Endothelial cell of umbilical vein (primary cell): ENCODE data around the gene MYO1E. TPM values are rescaled to one million over a fixed set of nuclear protein-coding genes. Genes with fewer than 3 reads are reported as not detected.

Source experiments
- BruUV-seq: library from RNA; stranded (reverse); fragments of 400-500 nt; replicated peaks from 2 replicates; lab custom pipeline; 2021; lab: Mats Ljungman, UMichigan
- CTCF ChIA-PET: fragments of 300-600, 350-600 bp; sonication (Branson Sonifier 250); formaldehyde crosslinking; loops from one replicate; lab custom pipeline; 2021; ENCODE audit warnings: antibody characterized with exemption, inconsistent platforms; lab: Charles Lee
- POLR2A ChIA-PET: fragments of 300-600, 350-600 bp; sonication (Branson Sonifier 250); formaldehyde crosslinking; loops from one replicate; lab custom pipeline; 2021; ENCODE audit warnings: antibody characterized with exemption, inconsistent platforms; lab: Charles Lee
- DNase-seq: peaks from one replicate; pipeline ENCODE4 v3.0.0-alpha.2; 2011; ENCODE audit warnings: low read depth, low spot score
- FAIRE-seq: peaks from 2 replicates; lab custom pipeline; 2011; peaks lifted over from hg19 to GRCh38; lab: Jason Lieb, UNC
- H2AFZ ChIP-seq: 2 replicates; pipeline ENCODE4 v1.6.0; 2012; ENCODE audit warnings: low read depth, low read length, control low read depth, inconsistent platforms
- H3K27ac ChIP-seq: 2 replicates; pipeline ENCODE4 v1.5.1; 2011; ENCODE audit warnings: low read depth, mild to moderate bottlenecking, control low read depth, low read length, moderate library complexity; ENCODE audit not compliant: insufficient read depth
- H3K27me3 ChIP-seq, 2 experiments: 2 replicates each; pipeline versions ENCODE4 v1.6.0 to v1.6.1; 2011; ENCODE audit warnings: low read length in 2 of 2, mixed read lengths in 1 of 2; ENCODE audit not compliant: control insufficient read depth in 2 of 2, insufficient read depth in 2 of 2
- H3K36me3 ChIP-seq, 2 experiments: 2 replicates in 1 of 2; 3 replicates in 1 of 2; pipeline ENCODE4 v1.5.1; 2011; ENCODE audit warnings: low read length in 2 of 2, mild to moderate bottlenecking in 1 of 2, moderate library complexity in 1 of 2; ENCODE audit not compliant: control insufficient read depth in 2 of 2, insufficient read depth in 2 of 2; ENCODE audit errors: extremely low read depth in 1 of 2
- H3K4me1 ChIP-seq: 3 replicates; pipeline ENCODE4 v1.5.1; 2011; ENCODE audit warnings: mild to moderate bottlenecking, low read length; ENCODE audit not compliant: control insufficient read depth, insufficient read depth; ENCODE audit errors: extremely low read depth
- H3K4me2 ChIP-seq: 2 replicates; pipeline ENCODE4 v1.6.1; 2011; ENCODE audit warnings: low read length, control low read depth, mixed read lengths; ENCODE audit not compliant: insufficient read depth
- H3K4me3 ChIP-seq, 3 experiments: fragments of 200-600 bp in 1 of 3; sonication (generic), shearing (Covaris generic) in 1 of 3; replicated peaks in 1 of 3; 2 replicates each; pipeline ENCODE4 v1.5.1; 2011 to 2016; ENCODE audit warnings: control low read depth in 3 of 3, low read length in 3 of 3, mild to moderate bottlenecking in 2 of 3, inconsistent platforms in 1 of 3, low read depth in 1 of 3, moderate library complexity in 1 of 3; ENCODE audit not compliant: insufficient read depth in 1 of 3
- H3K79me2 ChIP-seq: 2 replicates; pipeline ENCODE4 v1.6.0; 2012; ENCODE audit warnings: low read length, inconsistent platforms; ENCODE audit not compliant: control insufficient read depth, insufficient read depth
- H3K9ac ChIP-seq: replicated peaks from 2 replicates; pipeline ENCODE3; 2011; ENCODE audit warnings: low read length, control low read depth; ENCODE audit not compliant: insufficient read depth; ENCODE audit errors: extremely low read depth
- H3K9me1 ChIP-seq: replicated peaks from 3 replicates; pipeline ENCODE4 v1.6.0; 2011; ENCODE audit warnings: mild to moderate bottlenecking, low read length; ENCODE audit not compliant: control insufficient read depth, insufficient read depth; ENCODE audit errors: extremely low read depth
- H3K9me3 ChIP-seq: replicated peaks from 2 replicates; pipeline ENCODE4 v1.5.1; 2012; ENCODE audit warnings: low read length, inconsistent platforms; ENCODE audit not compliant: control insufficient read depth, insufficient read depth
- H4K20me1 ChIP-seq: replicated peaks from 2 replicates; pipeline ENCODE3; 2011; ENCODE audit warnings: mild to moderate bottlenecking, low read length; ENCODE audit not compliant: control insufficient read depth, insufficient read depth; ENCODE audit errors: extremely low read depth
- EZH2 ChIP-seq: IDR thresholded peaks from 2 replicates; pipeline ENCODE4 v1.6.1; 2012; ENCODE audit warnings: borderline replicate concordance, low read depth, mild to moderate bottlenecking, moderate library complexity, low read length, inconsistent platforms; ENCODE audit not compliant: severe bottlenecking
- FOS ChIP-seq: IDR thresholded peaks from 2 replicates; pipeline ENCODE4 v1.6.1; 2011; ENCODE audit warnings: mild to moderate bottlenecking, low read length, moderate library complexity, borderline replicate concordance; ENCODE audit not compliant: insufficient read depth
- GATA2 ChIP-seq: IDR thresholded peaks from 2 replicates; pipeline ENCODE4 v1.7.0; 2011; ENCODE audit warnings: low read depth, mild to moderate bottlenecking, moderate library complexity, mixed read lengths, low read length; ENCODE audit not compliant: insufficient read length, insufficient read depth
- JUN ChIP-seq: IDR thresholded peaks from 2 replicates; pipeline ENCODE4 v1.6.1; 2011; ENCODE audit warnings: borderline replicate concordance, low read depth; ENCODE audit not compliant: insufficient read length, insufficient read depth
- MYC ChIP-seq: IDR thresholded peaks from one replicate; pipeline ENCODE4 v1.6.1; 2011; ENCODE audit warnings: mild to moderate bottlenecking, low read depth, low read length
- POLR2A ChIP-seq: IDR thresholded peaks from 2 replicates; pipeline ENCODE4 v1.6.1; 2012; ENCODE audit warnings: low read depth, mild to moderate bottlenecking, control low read depth, low read length
- POLR2AphosphoS5 ChIP-seq: IDR thresholded peaks from 2 replicates; pipeline ENCODE4 v1.6.1; 2012; ENCODE audit warnings: low read depth, mild to moderate bottlenecking, control low read depth, low read length, moderate library complexity; ENCODE audit not compliant: insufficient read depth
- dilution Hi-C: fragments of 300-500 bp; cut with MboI; formaldehyde crosslinking; loops from one replicate; pipeline ENCODE4 v1.15.0; 2019; ENCODE audit warnings: low sequenced_read_pairs; ENCODE audit not compliant: extremely low pct_ligation_motif_present
- intact Hi-C: fragments of 100-400 bp; cut with micrococcal nuclease; formaldehyde crosslinking; loops from one replicate; pipeline ENCODE4 v1.10.0; 2022
- polyA plus RNA-seq, 4 experiments: library from polyadenylated mRNA; depleted of rRNA in 3 of 4; stranded (reverse) in 3 of 4; unstranded in 1 of 4; fragments of >200 nt; gene quantifications; 2 replicates each; pipeline versions ENCODE4 v1.2.1 to v1.2.3, GENCODE V29; 2011 to 2012; ENCODE audit warnings: missing spikeins in 1 of 4
- total RNA-seq: library from RNA; stranded (reverse); gene quantifications from 2 replicates; pipeline ENCODE4 v1.2.3, GENCODE V29; 2021
- TF ChIP-seq, protein P1 (sequence below): IDR thresholded peaks from 2 replicates; pipeline ENCODE4 v1.6.1; 2011; ENCODE audit not compliant: insufficient read depth, insufficient read length
- TF ChIP-seq, protein P2 (sequence below), 2 donors: IDR thresholded peaks; 1 replicate in 1 of 2; 2 replicates in 1 of 2; pipeline ENCODE4 v1.5.1; 2011; ENCODE audit warnings: low read length in 2 of 2, mild to moderate bottlenecking in 2 of 2, moderate library complexity in 2 of 2, control low read depth in 1 of 2, inconsistent platforms in 1 of 2, low read depth in 1 of 2; ENCODE audit not compliant: insufficient read depth in 1 of 2; ENCODE audit errors: extremely low read depth in 1 of 2

MYO1E gene
- total and polyA plus RNA-seq, 2 donors (not counting 3 experiments of a cell fraction or from before 2014, with no cell fraction given), result 31.6 to 218 TPM

DNA sequence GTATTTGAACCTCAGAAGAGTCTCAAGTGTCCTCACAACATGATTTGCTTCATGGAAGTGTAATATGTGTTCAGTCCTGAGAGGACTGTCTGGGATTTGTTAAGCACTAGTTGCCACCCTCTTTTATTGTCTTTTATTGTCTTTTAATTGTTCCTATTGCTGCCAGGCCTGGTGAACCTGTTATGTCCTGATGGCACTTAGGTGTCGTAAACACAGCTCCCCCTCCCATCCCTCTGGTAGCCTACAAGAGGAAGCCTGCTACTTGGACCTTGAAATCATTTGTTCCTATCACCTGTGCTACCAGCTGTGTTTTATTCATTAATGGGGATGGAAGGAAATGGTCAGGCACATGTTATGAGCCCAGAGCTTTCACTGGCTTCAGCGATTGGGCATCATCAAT is 248.4 kb downstream of the MYO1E start:
- no peak overlapping the region for H3K9ac ChIP-seq
- H3K4me3 ChIP-seq, result no peak overlapping the region
- no peak for DNase-seq
- dilution Hi-C loops (no loop called here), intact Hi-C loops (no loop called here)
- H3K36me3 ChIP-seq, result peaks cover 0 to 11% of the 10 kb centered on the region in 2 experiments
- no peaks in the 10 kb centered on the region for H3K9me1 ChIP-seq
- no peak for FAIRE-seq
- H3K4me2 ChIP-seq, result no peak overlapping the region
- ChIA-PET POLR2A (interaction anchor here (0.5 kb wide), 1 partner anchor 31 kb away, joined by 11 read pairs; no protein-coding TSS in a partner anchor), CTCF (interaction anchor here (1.0 to 1.9 kb wide), 3 partner anchors 8 to 378 kb away, joined by 3 to 6 read pairs (median 4); no protein-coding TSS in a partner anchor)
- no peaks in the 10 kb centered on the region for H3K4me1 ChIP-seq
- H3K9me3 ChIP-seq, result no peaks in the 10 kb centered on the region
- no peak for TF ChIP-seq GATA2
- TF ChIP-seq FOS, result no peak
- TF ChIP-seq MYC, result no peak
- TF ChIP-seq, protein P1, sequence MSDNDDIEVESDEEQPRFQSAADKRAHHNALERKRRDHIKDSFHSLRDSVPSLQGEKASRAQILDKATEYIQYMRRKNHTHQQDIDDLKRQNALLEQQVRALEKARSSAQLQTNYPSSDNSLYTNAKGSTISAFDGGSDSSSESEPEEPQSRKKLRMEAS, result no peak
- TF ChIP-seq POLR2A, result no peak
- TF ChIP-seq JUN, result no peak
- TF ChIP-seq, protein P2, sequence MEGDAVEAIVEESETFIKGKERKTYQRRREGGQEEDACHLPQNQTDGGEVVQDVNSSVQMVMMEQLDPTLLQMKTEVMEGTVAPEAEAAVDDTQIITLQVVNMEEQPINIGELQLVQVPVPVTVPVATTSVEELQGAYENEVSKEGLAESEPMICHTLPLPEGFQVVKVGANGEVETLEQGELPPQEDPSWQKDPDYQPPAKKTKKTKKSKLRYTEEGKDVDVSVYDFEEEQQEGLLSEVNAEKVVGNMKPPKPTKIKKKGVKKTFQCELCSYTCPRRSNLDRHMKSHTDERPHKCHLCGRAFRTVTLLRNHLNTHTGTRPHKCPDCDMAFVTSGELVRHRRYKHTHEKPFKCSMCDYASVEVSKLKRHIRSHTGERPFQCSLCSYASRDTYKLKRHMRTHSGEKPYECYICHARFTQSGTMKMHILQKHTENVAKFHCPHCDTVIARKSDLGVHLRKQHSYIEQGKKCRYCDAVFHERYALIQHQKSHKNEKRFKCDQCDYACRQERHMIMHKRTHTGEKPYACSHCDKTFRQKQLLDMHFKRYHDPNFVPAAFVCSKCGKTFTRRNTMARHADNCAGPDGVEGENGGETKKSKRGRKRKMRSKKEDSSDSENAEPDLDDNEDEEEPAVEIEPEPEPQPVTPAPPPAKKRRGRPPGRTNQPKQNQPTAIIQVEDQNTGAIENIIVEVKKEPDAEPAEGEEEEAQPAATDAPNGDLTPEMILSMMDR (IDR thresholded peaks at IDR 0.05; ENCODE audit: extremely low read depth in 1 of 2, insufficient read depth in 1 of 2, low read depth in 1 of 2, low read length in 2 of 2), result no peak
- TF ChIP-seq POLR2AphosphoS5, result no peak
- no peak for TF ChIP-seq EZH2
- H4K20me1 ChIP-seq, result no peaks in the 10 kb centered on the region
- no TSS peak for BruUV-seq
- H3K27ac ChIP-seq, result no peak overlapping the region
- no peaks in the 10 kb centered on the region for H3K27me3 ChIP-seq
- no peak overlapping the region for H2AFZ ChIP-seq
- H3K79me2 ChIP-seq, result peaks cover 29% of the 10 kb centered on the region
